HCT116 (cell line): ENCODE data around the gene TIAM2.

Experiments
- CEBPB ChIP-seq: IDR thresholded peaks from 2 replicates; pipeline ENCODE4 v1.6.1; 2012; ENCODE audit warnings: low read depth
- CTCF ChIP-seq, 3 experiments: fragments of 200-600 bp in 1 of 3; sonication (generic) in 1 of 3; IDR thresholded peaks in 2 of 3; conservative IDR thresholded peaks in 1 of 3; 2 replicates each; pipeline ENCODE4 v1.5.1; 2012 to 2017; ENCODE audit warnings: low read depth in 2 of 3, low read length in 2 of 3, antibody characterized with exemption in 1 of 3, borderline replicate concordance in 1 of 3, control low read depth in 1 of 3, mild to moderate bottlenecking in 1 of 3, mixed read lengths in 1 of 3, mixed run types in 1 of 3, moderate library complexity in 1 of 3; ENCODE audit not compliant: insufficient read depth in 1 of 3
- EZH2 ChIP-seq: fragments of 200-600 bp; sonication (generic); IDR thresholded peaks from 2 replicates; pipeline ENCODE4 v1.6.1; 2017; ENCODE audit warnings: antibody characterized with exemption, mixed run types
- POLR2AphosphoS5 ChIP-seq: IDR thresholded peaks from 2 replicates; pipeline ENCODE4 v1.6.1; 2011; ENCODE audit warnings: mild to moderate bottlenecking, low read depth, low read length, moderate library complexity
- REST ChIP-seq: IDR thresholded peaks from 2 replicates; pipeline ENCODE4 v1.6.1; 2012; ENCODE audit warnings: low read depth
- TCF7L2 ChIP-seq: IDR thresholded peaks from 2 replicates; pipeline ENCODE4 v1.7.0; 2011; ENCODE audit warnings: borderline replicate concordance, inconsistent platforms; ENCODE audit not compliant: insufficient read depth, insufficient read length; ENCODE audit errors: extremely low read depth
- YY1 ChIP-seq: IDR thresholded peaks from 2 replicates; pipeline ENCODE4 v1.6.1; 2011; ENCODE audit warnings: low read length, low read depth, moderate library complexity, mild to moderate bottlenecking; ENCODE audit not compliant: insufficient replicate concordance; ENCODE audit errors: extremely low read depth

- TF ChIP-seq POLR2AphosphoS5 (no peak), CTCF (IDR thresholded peaks at IDR 0.05 in 2 of 3, conservative IDR thresholded peaks at IDR 0.05 in 1 of 3; ENCODE audit: borderline replicate concordance in 1 of 3, insufficient read depth in 1 of 3, low read depth in 2 of 3, low read length in 2 of 3) (no peak), CEBPB (no peak), YY1 (no peak), EZH2 (no peak), REST (no peak), TCF7L2 (no peak)
These were observed 89.5 kb downstream of the TIAM2 start for GRCh38 chr6:155084431-155085123.
